Caco-2 (cell line): ENCODE results near the gene DEPP1. TPM values are rescaled to one million over a fixed set of nuclear protein-coding genes. Genes with fewer than 3 reads are reported as not detected.

Source experiments
- BruUV-seq: library from RNA; stranded (reverse); fragments of 400-500 nt; replicated peaks from 2 replicates; lab custom pipeline; 2021; lab: Mats Ljungman, UMichigan
- CTCF ChIA-PET: fragments of 300-600 bp; sonication (Branson Sonifier 250); formaldehyde crosslinking; loops from one replicate; lab custom pipeline; 2022; ENCODE audit warnings: antibody characterized with exemption; lab: Charles Lee
- POLR2A ChIA-PET: fragments of 300-600 bp; sonication (Branson Sonifier 250); formaldehyde crosslinking; loops from one replicate; lab custom pipeline; 2022; ENCODE audit warnings: antibody characterized with exemption; lab: Charles Lee
- DNase-seq, 2 experiments: peaks; one replicate each; pipeline versions ENCODE4 v3.0.0 to v3.0.0-alpha.2; 2020 to 2022
- H3K27me3 ChIP-seq: replicated peaks from 2 replicates; pipeline ENCODE4 v1.6.0; 2011; ENCODE audit warnings: low read length; ENCODE audit not compliant: control insufficient read depth, insufficient read depth
- H3K36me3 ChIP-seq: 2 replicates; pipeline ENCODE4 v1.5.1; 2011; ENCODE audit warnings: low read length; ENCODE audit not compliant: control insufficient read depth, insufficient read depth
- H3K4me1 ChIP-seq: fragments of 250-450 bp; sonication (Bioruptor Pico); 2 replicates; pipeline ENCODE4 v1.5.1; 2020; ENCODE audit warnings: mild to moderate bottlenecking
- H3K4me3 ChIP-seq: 2 replicates; pipeline ENCODE4 v1.5.1; 2011; ENCODE audit warnings: low read depth, mild to moderate bottlenecking, control low read depth, low read length
- H3K9me3 ChIP-seq: fragments of 250-450 bp; sonication (Bioruptor Pico); 2 replicates; pipeline ENCODE4 v1.5.1; 2020; ENCODE audit warnings: mild to moderate bottlenecking, moderate library complexity
- H3K27ac Mint-ChIP-seq: one replicate; pipeline ENCODE4 v1.8.0; 2022; ENCODE audit warnings: mixed read lengths; ENCODE audit not compliant: unreplicated experiment
- H3K27me3 Mint-ChIP-seq: one replicate; pipeline ENCODE4 v1.8.0; 2022; ENCODE audit warnings: mixed read lengths; ENCODE audit not compliant: insufficient read depth, unreplicated experiment
- H3K36me3 Mint-ChIP-seq: one replicate; pipeline ENCODE4 v1.8.0; 2022; ENCODE audit warnings: mild to moderate bottlenecking, mixed read lengths; ENCODE audit not compliant: insufficient read depth, unreplicated experiment
- H3K4me1 Mint-ChIP-seq: one replicate; pipeline ENCODE4 v1.8.0; 2022; ENCODE audit warnings: low read depth, mixed read lengths; ENCODE audit not compliant: unreplicated experiment
- H3K4me3 Mint-ChIP-seq: one replicate; pipeline ENCODE4 v1.8.0; 2022; ENCODE audit warnings: mild to moderate bottlenecking, moderate library complexity, mixed read lengths; ENCODE audit not compliant: unreplicated experiment
- H3K9me3 Mint-ChIP-seq: one replicate; pipeline ENCODE4 v1.8.0; 2022; ENCODE audit warnings: mixed read lengths; ENCODE audit not compliant: unreplicated experiment
- intact Hi-C: fragments of 100-400 bp; cut with micrococcal nuclease; formaldehyde crosslinking; loops from one replicate; pipeline ENCODE4 v1.10.0; 2022; ENCODE audit not compliant: unreplicated experiment
- total RNA-seq: library from RNA; stranded (reverse); gene quantifications from 2 replicates; pipeline ENCODE4 v1.2.3, GENCODE V29; 2022
- TF ChIP-seq, protein P1 (sequence below), 2 experiments: fragments of 200-600 bp in 1 of 2; IDR thresholded peaks; 1 replicate in 1 of 2; 2 replicates in 1 of 2; pipeline versions ENCODE4 v1.5.1 to v1.8.0; 2011 to 2022; ENCODE audit warnings: antibody characterized with exemption in 1 of 2, control low read depth in 1 of 2, inconsistent platforms in 1 of 2, low read depth in 1 of 2, low read length in 1 of 2, mild to moderate bottlenecking in 1 of 2, moderate library complexity in 1 of 2; ENCODE audit not compliant: insufficient read depth in 1 of 2, severe bottlenecking in 1 of 2, unreplicated experiment in 1 of 2

Gene DEPP1
- total RNA-seq, 1 experiment from 2014 or later, result 13.6 TPM

DNA sequence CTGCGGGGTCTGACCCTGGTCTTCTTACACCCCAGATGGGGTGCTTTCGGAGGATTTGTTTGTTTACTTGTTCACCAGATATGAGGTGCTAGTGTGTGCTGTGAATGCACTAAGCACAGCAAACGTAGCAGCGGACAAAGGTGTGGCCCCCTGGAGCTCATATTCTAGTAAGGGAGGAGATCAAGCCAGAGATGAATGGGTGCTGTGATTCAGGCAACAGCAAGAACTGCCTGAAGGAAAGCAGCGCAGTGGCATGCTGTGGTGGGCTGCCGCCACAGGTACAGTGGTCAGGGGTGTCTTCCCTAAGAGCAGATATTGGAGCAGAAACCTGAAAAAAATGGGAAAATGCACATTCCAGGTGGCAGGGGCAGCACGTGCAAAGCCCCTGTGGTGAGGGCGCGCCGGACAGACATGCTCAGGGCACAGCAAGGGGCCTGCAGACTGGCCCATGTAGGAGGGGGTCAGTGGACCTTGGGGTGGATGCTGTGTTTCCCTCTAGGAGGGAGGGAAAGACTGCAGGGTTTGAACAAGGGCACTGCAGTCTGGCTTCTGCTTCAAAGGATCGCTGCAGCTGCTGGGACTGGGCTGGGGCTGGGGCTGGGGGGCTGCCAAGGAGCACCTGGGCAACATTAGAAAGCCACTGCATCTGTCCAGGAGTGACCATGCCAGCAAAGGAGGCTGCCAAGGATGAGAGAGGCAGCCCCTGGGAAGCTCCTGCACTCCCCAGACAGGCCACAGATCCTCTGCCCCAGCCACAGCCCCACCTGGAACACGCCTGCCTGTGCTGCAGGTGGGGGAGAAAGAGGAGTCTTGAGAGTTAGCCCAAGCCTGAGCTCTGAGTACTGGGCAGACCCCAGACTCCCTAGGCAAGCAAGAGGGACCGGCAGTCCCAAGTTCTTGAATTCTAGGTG lies 927 bp upstream of the DEPP1 start:
- Histone ChIP-seq H3K4me3 (no peak overlapping the region), H3K27me3 (no peaks in the 10 kb centered on the region), H3K4me1 (peaks cover 69% of the 10 kb centered on the region), H3K9me3 (no peaks in the 10 kb centered on the region), H3K36me3 (no peaks in the 10 kb centered on the region)
- DNase-seq, result peak in 1 of 2 experiments; percentile 40
- Mint-ChIP-seq H3K27ac (peak overlapping the region; percentile 89), H3K9me3 (no peaks in the 10 kb centered on the region), H3K4me1 (peaks cover 48% of the 10 kb centered on the region), H3K4me3 (peak overlapping the region; percentile 74), H3K36me3 (peaks cover 27% of the 10 kb centered on the region), H3K27me3 (no peaks in the 10 kb centered on the region)
- intact Hi-C loops, result loop anchor here (5.0 kb wide), 1 partner anchor 117 kb away; no protein-coding TSS in a partner anchor
- ChIA-PET CTCF (interaction anchor here (0.9 to 2.3 kb wide), 13 partner anchors 11 to 117 kb away, joined by 3 to 26 read pairs (median 6); partner anchors contain the start of gene RASSF4), POLR2A (interaction anchor here (0.5 to 2.0 kb wide), 13 partner anchors 10 to 110 kb away, joined by 3 to 28 read pairs (median 6); partner anchors contain the start of genes RASSF4 and ZNF22)
- no TSS peak for BruUV-seq
- TF ChIP-seq, protein P1, sequence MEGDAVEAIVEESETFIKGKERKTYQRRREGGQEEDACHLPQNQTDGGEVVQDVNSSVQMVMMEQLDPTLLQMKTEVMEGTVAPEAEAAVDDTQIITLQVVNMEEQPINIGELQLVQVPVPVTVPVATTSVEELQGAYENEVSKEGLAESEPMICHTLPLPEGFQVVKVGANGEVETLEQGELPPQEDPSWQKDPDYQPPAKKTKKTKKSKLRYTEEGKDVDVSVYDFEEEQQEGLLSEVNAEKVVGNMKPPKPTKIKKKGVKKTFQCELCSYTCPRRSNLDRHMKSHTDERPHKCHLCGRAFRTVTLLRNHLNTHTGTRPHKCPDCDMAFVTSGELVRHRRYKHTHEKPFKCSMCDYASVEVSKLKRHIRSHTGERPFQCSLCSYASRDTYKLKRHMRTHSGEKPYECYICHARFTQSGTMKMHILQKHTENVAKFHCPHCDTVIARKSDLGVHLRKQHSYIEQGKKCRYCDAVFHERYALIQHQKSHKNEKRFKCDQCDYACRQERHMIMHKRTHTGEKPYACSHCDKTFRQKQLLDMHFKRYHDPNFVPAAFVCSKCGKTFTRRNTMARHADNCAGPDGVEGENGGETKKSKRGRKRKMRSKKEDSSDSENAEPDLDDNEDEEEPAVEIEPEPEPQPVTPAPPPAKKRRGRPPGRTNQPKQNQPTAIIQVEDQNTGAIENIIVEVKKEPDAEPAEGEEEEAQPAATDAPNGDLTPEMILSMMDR (IDR thresholded peaks at IDR 0.05; ENCODE audit: insufficient read depth in 1 of 2, low read depth in 1 of 2, low read length in 1 of 2, severe bottlenecking in 1 of 2, unreplicated experiment in 1 of 2), result no peak

DNA sequence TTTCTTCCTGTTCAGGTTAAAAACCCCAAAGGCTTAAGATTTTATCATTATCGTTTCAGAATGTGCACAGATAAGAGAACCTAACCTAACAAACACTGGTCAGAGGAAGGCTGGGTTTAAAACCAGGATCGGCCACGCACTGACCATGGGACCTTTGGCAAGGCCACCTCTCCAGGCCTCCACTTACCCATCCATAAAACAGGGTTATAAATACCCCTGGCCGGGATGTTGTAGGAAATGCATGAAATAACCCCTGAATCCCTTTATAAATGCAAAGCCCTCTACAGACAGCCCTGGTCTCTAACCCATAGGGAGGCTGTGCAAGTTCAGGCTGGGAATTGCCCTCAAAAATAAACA lies 418 bp downstream of the DEPP1 start:
- H3K36me3 Mint-ChIP-seq, result peaks cover 27% of the 10 kb centered on the region
- Histone ChIP-seq H3K27me3 (no peaks in the 10 kb centered on the region), H3K36me3 (no peaks in the 10 kb centered on the region), H3K9me3 (no peaks in the 10 kb centered on the region), H3K4me1 (peaks cover 82% of the 10 kb centered on the region), H3K4me3 (peak overlapping the region; percentile 13; the same call in 1 of the 2 replicates)
- no peaks in the 10 kb centered on the region for H3K9me3 Mint-ChIP-seq
- no peaks in the 10 kb centered on the region for H3K27me3 Mint-ChIP-seq
- DNase-seq, result no peak
- intact Hi-C loops, result loop anchor here (1.0 to 5.0 kb wide), 2 partner anchors 22 to 116 kb away; partner anchors contain the start of gene ZNF22
- peak overlapping the region; percentile 89 for H3K27ac Mint-ChIP-seq
- CTCF ChIA-PET, result interaction anchor here (0.8 to 1.7 kb wide), 12 partner anchors 11 to 115 kb away, joined by 3 to 26 read pairs (median 6); partner anchors contain the start of gene RASSF4
- TSS peak; percentile 82 for BruUV-seq
- H3K4me1 Mint-ChIP-seq, result peaks cover 48% of the 10 kb centered on the region
- H3K4me3 Mint-ChIP-seq, result peak overlapping the region; percentile 74
- POLR2A ChIA-PET, result interaction anchor here (1.1 to 2.0 kb wide), 8 partner anchors 12 to 46 kb away, joined by 4 to 28 read pairs (median 8); partner anchors contain the start of genes RASSF4 and ZNF22
- TF ChIP-seq, protein P1 (IDR thresholded peaks at IDR 0.05; ENCODE audit: insufficient read depth in 1 of 2, low read depth in 1 of 2, low read length in 1 of 2, severe bottlenecking in 1 of 2, unreplicated experiment in 1 of 2), result no peak
